Natural killer cell (primary cell): ENCODE results near the gene CTPS2. TPM values are rescaled to one million over a fixed set of nuclear protein-coding genes. Genes with fewer than 3 reads are reported as not detected.

Experiments used
- ATAC-seq, 3 donors: fragments of 150-1000 bp in 2 of 3; fragments of 200-7000 bp in 1 of 3; cut with Tn5 transposase; 1 replicate in 1 of 3; 2 replicates in 2 of 3; pipeline ENCODE4 v1.10.0; 2021; ENCODE audit warnings: mild to moderate bottlenecking in 2 of 3, moderate library complexity in 2 of 3
- DNase-seq, 2 donors: peaks; one replicate each; pipeline versions ENCODE4 v3.0.0 to v3.0.0-alpha.2; 2013 to 2021; ENCODE audit warnings: mixed read lengths in 1 of 2
- H3K27ac ChIP-seq: one replicate; pipeline ENCODE4 v1.5.1; 2013; ENCODE audit warnings: mild to moderate bottlenecking, low read length
- H3K27me3 ChIP-seq: one replicate; pipeline ENCODE4 v1.6.1; 2013; ENCODE audit warnings: low read length; ENCODE audit not compliant: control insufficient read depth, insufficient read depth
- H3K36me3 ChIP-seq: one replicate; pipeline ENCODE4 v1.6.1; 2013; ENCODE audit warnings: low read length; ENCODE audit not compliant: control insufficient read depth, insufficient read depth
- H3K4me1 ChIP-seq: one replicate; pipeline ENCODE4 v1.6.1; 2013; ENCODE audit warnings: low read length; ENCODE audit not compliant: control insufficient read depth, insufficient read depth
- H3K4me3 ChIP-seq: one replicate; pipeline ENCODE4 v1.5.1; 2013; ENCODE audit warnings: low read length
- H3K9me3 ChIP-seq: one replicate; pipeline ENCODE4 v1.6.1; 2013; ENCODE audit warnings: low read length; ENCODE audit not compliant: control insufficient read depth, insufficient read depth
- H3K27ac Mint-ChIP-seq, 2 donors: one replicate each; pipeline ENCODE4 v1.8.0; 2022; ENCODE audit warnings: mild to moderate bottlenecking in 2 of 2, mixed read lengths in 2 of 2, moderate library complexity in 1 of 2
- H3K27me3 Mint-ChIP-seq, 2 donors: one replicate each; pipeline ENCODE4 v1.8.0; 2022; ENCODE audit warnings: low read depth in 2 of 2, mixed read lengths in 2 of 2
- H3K36me3 Mint-ChIP-seq: one replicate; pipeline ENCODE4 v1.8.0; 2022; ENCODE audit warnings: mixed read lengths
- H3K4me1 Mint-ChIP-seq, 2 donors: one replicate each; pipeline ENCODE4 v1.8.0; 2022; ENCODE audit warnings: mixed read lengths in 2 of 2
- H3K4me3 Mint-ChIP-seq: one replicate; pipeline ENCODE4 v1.8.0; 2022; ENCODE audit warnings: mild to moderate bottlenecking, moderate library complexity, mixed read lengths
- H3K9me3 Mint-ChIP-seq, 2 donors: one replicate each; pipeline ENCODE4 v1.8.0; 2022; ENCODE audit warnings: mixed read lengths in 2 of 2
- WGBS: methylation state at CpG from one replicate; pipeline ENCODE4 v1.1.7; 2013; ENCODE audit warnings: missing lambda C conversion rate; ENCODE audit not compliant: insufficient coverage; 5-methylcytosine and 5-hydroxymethylcytosine counted together
- intact Hi-C: fragments of 100-400 bp; cut with micrococcal nuclease; formaldehyde crosslinking; loops from one replicate; pipeline ENCODE4 v1.14.2; 2022
- total RNA-seq, 4 donors: library from RNA; stranded (reverse); fragments of 120-200 nt in 1 of 4; gene quantifications; one replicate each; pipeline versions ENCODE4 v1.2.3 to v1.2.4, GENCODE V29; 2013 to 2022
- TF ChIP-seq, protein P1 (sequence below): fragments of 200-600 bp; IDR thresholded peaks from one replicate; pipeline ENCODE4 v1.8.0; 2022; ENCODE audit warnings: antibody characterized with exemption

CTPS2 gene
- total RNA-seq, 3 donors from 2014 or later (not counting 1 experiment from before 2014, with no cell fraction given) = 3.6 to 6.0 (median 5.2) TPM

DNA sequence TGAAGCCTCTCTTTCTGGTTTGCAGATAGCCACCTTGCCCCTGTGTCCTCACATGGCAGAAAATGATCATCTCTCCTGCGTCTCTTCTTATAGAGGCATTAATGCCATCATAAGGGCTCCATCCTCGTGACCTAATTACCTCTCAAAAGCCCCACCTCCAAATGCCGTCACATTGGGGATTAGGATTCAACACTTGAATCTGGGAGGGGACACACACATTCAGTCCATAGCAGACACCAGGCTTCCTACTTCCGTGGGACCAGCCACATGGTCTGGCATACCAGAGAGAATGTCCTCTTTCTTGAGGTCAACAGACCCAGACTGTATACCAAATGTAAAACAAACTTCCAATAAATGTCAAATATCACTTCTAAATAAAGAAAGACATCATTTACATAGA is 144.8 kb downstream of the CTPS2 start:
- H3K4me3 ChIP-seq = no peak overlapping the region
- H3K27ac Mint-ChIP-seq = no peak overlapping the region

DNA sequence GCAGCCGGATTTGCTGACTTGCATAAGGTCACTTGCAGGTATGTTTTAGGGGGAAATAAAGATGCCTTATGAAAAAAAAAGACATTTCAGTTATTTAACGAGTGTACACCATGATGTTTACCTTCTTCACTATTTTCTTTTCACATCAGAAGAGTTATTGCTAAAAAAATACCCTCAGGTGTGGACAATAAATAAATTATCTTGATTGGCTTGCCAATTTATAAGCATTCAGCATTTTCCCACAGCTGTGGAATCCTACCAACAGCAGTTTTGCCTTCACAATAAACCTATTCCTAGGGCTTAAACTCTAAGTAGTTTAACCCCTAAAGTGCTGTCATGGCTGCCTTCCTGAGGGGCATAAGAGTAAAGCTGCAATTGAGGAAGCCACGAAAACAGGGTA is 145.9 kb downstream of the CTPS2 start:
- no peak overlapping the region for H3K27ac Mint-ChIP-seq
- WGBS = no CpG with 5 or more reads among the region's 3 CpGs

More for the DNA sequence above, 144.8 kb downstream of the CTPS2 start:
- no peaks in the 10 kb centered on the region for H3K4me1 Mint-ChIP-seq
- no peaks in the 10 kb centered on the region for H3K36me3 Mint-ChIP-seq
- Histone ChIP-seq H3K27me3 (no peaks in the 10 kb centered on the region), H3K4me1 (no peaks in the 10 kb centered on the region), H3K9me3 (no peaks in the 10 kb centered on the region), H3K27ac (no peak overlapping the region), H3K36me3 (no peaks in the 10 kb centered on the region)
- intact Hi-C loops = no loop called here
- H3K27me3 Mint-ChIP-seq = no peaks in the 10 kb centered on the region
- H3K9me3 Mint-ChIP-seq = no peaks in the 10 kb centered on the region
- TF ChIP-seq, protein P1, sequence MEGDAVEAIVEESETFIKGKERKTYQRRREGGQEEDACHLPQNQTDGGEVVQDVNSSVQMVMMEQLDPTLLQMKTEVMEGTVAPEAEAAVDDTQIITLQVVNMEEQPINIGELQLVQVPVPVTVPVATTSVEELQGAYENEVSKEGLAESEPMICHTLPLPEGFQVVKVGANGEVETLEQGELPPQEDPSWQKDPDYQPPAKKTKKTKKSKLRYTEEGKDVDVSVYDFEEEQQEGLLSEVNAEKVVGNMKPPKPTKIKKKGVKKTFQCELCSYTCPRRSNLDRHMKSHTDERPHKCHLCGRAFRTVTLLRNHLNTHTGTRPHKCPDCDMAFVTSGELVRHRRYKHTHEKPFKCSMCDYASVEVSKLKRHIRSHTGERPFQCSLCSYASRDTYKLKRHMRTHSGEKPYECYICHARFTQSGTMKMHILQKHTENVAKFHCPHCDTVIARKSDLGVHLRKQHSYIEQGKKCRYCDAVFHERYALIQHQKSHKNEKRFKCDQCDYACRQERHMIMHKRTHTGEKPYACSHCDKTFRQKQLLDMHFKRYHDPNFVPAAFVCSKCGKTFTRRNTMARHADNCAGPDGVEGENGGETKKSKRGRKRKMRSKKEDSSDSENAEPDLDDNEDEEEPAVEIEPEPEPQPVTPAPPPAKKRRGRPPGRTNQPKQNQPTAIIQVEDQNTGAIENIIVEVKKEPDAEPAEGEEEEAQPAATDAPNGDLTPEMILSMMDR = no peak
- DNase-seq = no peak
- ATAC-seq = no peak
- no peak overlapping the region for H3K4me3 Mint-ChIP-seq
- WGBS = 98% methylated on average over 4 of the region's 4 CpGs

GRCh38 chrX:16560173-16560572 is 152.3 kb downstream of the CTPS2 start:
- intact Hi-C loops = no loop called here
- Histone ChIP-seq H3K4me3 (no peak overlapping the region), H3K9me3 (no peaks in the 10 kb centered on the region), H3K27me3 (no peaks in the 10 kb centered on the region), H3K27ac (no peak overlapping the region), H3K4me1 (no peaks in the 10 kb centered on the region), H3K36me3 (no peaks in the 10 kb centered on the region)
- WGBS = no CpG with 5 or more reads among the region's 4 CpGs
- H3K27me3 Mint-ChIP-seq = peaks cover 0 to 10% of the 10 kb centered on the region in 2 donors
- H3K4me3 Mint-ChIP-seq = no peak overlapping the region
- no peak overlapping the region for H3K27ac Mint-ChIP-seq
- no peaks in the 10 kb centered on the region for H3K9me3 Mint-ChIP-seq
- ATAC-seq = no peak
- H3K36me3 Mint-ChIP-seq = no peaks in the 10 kb centered on the region
- no peaks in the 10 kb centered on the region for H3K4me1 Mint-ChIP-seq
- TF ChIP-seq, protein P1 = no peak
- DNase-seq = no peak

More for the DNA sequence above, 145.9 kb downstream of the CTPS2 start:
- Mint-ChIP-seq H3K4me1 (no peaks in the 10 kb centered on the region), H3K9me3 (no peaks in the 10 kb centered on the region), H3K27me3 (no peaks in the 10 kb centered on the region), H3K4me3 (no peak overlapping the region), H3K36me3 (no peaks in the 10 kb centered on the region)
- Histone ChIP-seq H3K36me3 (no peaks in the 10 kb centered on the region), H3K4me3 (no peak overlapping the region), H3K4me1 (no peaks in the 10 kb centered on the region), H3K27ac (no peak overlapping the region), H3K27me3 (no peaks in the 10 kb centered on the region), H3K9me3 (no peaks in the 10 kb centered on the region)
- TF ChIP-seq, protein P1 = no peak
- DNase-seq (no peak), ATAC-seq (no peak)
- intact Hi-C loops = no loop called here

GRCh38 chrX:16559206-16559619 is 153.3 kb downstream of the CTPS2 start:
- TF ChIP-seq, protein P1 = no peak
- Mint-ChIP-seq H3K36me3 (no peaks in the 10 kb centered on the region), H3K4me3 (no peak overlapping the region), H3K27ac (no peak overlapping the region), H3K27me3 (peaks cover 0 to 13% of the 10 kb centered on the region in 2 donors), H3K9me3 (no peaks in the 10 kb centered on the region), H3K4me1 (no peaks in the 10 kb centered on the region)
- Histone ChIP-seq H3K27ac (no peak overlapping the region), H3K4me1 (no peaks in the 10 kb centered on the region), H3K4me3 (no peak overlapping the region), H3K9me3 (no peaks in the 10 kb centered on the region), H3K36me3 (no peaks in the 10 kb centered on the region), H3K27me3 (no peaks in the 10 kb centered on the region)
- DNase-seq = no peak
- no peak for ATAC-seq
- WGBS = no CpG with 5 or more reads among the region's 1 CpG
- intact Hi-C loops = no loop called here
